ENCODE results near the gene NETO2. TPM values are rescaled to one million over a fixed set of nuclear protein-coding genes. Genes with fewer than 3 reads are reported as not detected.

The NETO2 gene
- total and polyA plus RNA-seq, 2 of the 13 experiments (the other 11 are each of a cell fraction or from before 2014, with no cell fraction given), result 8.2 to 13.5 TPM

DNA sequence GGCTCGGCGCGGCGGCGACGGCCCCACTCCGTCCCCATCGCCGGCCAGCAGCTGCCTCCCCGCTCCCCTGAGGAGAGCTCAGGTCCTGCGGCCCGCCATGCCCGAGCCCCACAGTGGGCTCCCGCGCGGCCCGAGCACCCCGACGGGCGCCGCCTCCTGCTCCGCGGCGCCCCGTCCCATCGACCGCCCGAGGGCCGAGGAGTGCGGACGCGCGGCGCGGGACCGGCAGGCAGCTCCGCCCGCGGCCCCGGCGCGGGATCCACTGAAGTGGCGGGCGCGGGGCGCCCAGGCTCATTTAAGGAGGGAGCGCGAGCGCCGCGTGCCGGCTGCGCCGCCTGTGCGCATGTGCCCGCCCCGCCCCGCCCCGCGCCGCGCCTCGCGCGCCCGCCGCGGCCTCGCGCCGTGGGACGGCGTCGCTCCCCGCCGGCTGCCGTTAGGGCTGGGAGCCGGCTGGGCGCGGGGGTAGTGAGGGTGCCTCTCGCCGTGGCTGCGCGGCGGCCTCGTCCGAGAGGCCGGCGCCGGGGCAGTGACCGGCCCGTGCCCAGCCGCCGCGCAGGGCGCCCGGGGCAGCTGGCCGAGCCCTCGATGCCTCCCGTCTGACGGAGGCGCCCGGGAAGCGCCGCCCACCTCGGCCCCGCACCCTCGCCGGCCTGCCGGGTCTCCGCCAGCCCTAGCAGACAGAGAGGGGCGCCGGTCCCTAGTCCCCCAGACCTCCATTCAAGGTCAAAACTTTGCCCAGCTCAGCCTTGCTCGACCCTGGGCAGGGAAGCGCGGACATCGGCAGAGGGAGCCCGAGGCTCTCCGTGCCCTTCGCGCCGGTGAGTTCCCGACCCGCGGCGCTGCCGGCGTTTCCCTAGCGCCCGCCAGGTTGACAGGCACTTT lies at the start of gene NETO2 (continued):
- TF ChIP-seq PRDM15 (CRISPR knock-in tag; IDR thresholded peaks at IDR 0.05) (no peak), ZNF431 (CRISPR knock-in tag; IDR thresholded peaks at IDR 0.05; ENCODE audit: borderline replicate concordance, low read depth) (0 out of 2 replicates have a peak, but pooled peaks have one; percentile 14), NFE2L2 (IDR thresholded peaks at IDR 0.05; ENCODE audit: low read length) (no peak), ZNF562 (CRISPR knock-in tag; IDR thresholded peaks at IDR 0.05; ENCODE audit: borderline replicate concordance) (no peak), ZNF788 (CRISPR knock-in tag; IDR thresholded peaks at IDR 0.05; ENCODE audit: borderline replicate concordance) (peak; percentile 61; the same call in 1 of the 2 replicates), HNRNPUL1 (IDR thresholded peaks at IDR 0.05; ENCODE audit: low read depth, low read length) (no peak), PBX2 (CRISPR knock-in tag; IDR thresholded peaks at IDR 0.05) (no peak), NR1H2 (CRISPR knock-in tag; IDR thresholded peaks at IDR 0.05; ENCODE audit: borderline replicate concordance, low read depth) (no peak), GRHL1 (CRISPR knock-in tag; conservative IDR thresholded peaks at IDR 0.05) (no peak), TOE1 (CRISPR knock-in tag; IDR thresholded peaks at IDR 0.05) (no peak), ZNF598 (CRISPR knock-in tag; IDR thresholded peaks at IDR 0.05; ENCODE audit: borderline replicate concordance) (no peak), REXO4 (CRISPR knock-in tag; IDR thresholded peaks at IDR 0.05; ENCODE audit: borderline replicate concordance) (no peak), ZFP62 (CRISPR knock-in tag; IDR thresholded peaks at IDR 0.05) (no peak), ZNF674 (CRISPR knock-in tag; IDR thresholded peaks at IDR 0.05; ENCODE audit: low read depth) (no peak), RCOR2 (CRISPR knock-in tag; IDR thresholded peaks at IDR 0.05) (no peak), ZFP82 (CRISPR knock-in tag; IDR thresholded peaks at IDR 0.05; ENCODE audit: borderline replicate concordance) (no peak; the same call in 1 of the 2 replicates), NCOR1 (IDR thresholded peaks at IDR 0.05; ENCODE audit: borderline replicate concordance, low read length) (no peak), ZFYVE20 (CRISPR knock-in tag; IDR thresholded peaks at IDR 0.05; ENCODE audit: borderline replicate concordance, low read depth) (no peak)
- TF ChIP-seq, protein P1, sequence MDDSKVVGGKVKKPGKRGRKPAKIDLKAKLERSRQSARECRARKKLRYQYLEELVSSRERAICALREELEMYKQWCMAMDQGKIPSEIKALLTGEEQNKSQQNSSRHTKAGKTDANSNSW (CRISPR knock-in tag; IDR thresholded peaks at IDR 0.05; ENCODE audit: borderline replicate concordance), result 0 out of 2 replicates have a peak, but pooled peaks have one; percentile 18
- TF ChIP-seq, protein P2, sequence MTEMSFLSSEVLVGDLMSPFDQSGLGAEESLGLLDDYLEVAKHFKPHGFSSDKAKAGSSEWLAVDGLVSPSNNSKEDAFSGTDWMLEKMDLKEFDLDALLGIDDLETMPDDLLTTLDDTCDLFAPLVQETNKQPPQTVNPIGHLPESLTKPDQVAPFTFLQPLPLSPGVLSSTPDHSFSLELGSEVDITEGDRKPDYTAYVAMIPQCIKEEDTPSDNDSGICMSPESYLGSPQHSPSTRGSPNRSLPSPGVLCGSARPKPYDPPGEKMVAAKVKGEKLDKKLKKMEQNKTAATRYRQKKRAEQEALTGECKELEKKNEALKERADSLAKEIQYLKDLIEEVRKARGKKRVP (CRISPR knock-in tag; IDR thresholded peaks at IDR 0.05), result no peak

All from HepG2 (cell line).